ENCODE results near the gene IL17C.

IL17C gene, protein sequence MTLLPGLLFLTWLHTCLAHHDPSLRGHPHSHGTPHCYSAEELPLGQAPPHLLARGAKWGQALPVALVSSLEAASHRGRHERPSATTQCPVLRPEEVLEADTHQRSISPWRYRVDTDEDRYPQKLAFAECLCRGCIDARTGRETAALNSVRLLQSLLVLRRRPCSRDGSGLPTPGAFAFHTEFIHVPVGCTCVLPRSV

DNA sequence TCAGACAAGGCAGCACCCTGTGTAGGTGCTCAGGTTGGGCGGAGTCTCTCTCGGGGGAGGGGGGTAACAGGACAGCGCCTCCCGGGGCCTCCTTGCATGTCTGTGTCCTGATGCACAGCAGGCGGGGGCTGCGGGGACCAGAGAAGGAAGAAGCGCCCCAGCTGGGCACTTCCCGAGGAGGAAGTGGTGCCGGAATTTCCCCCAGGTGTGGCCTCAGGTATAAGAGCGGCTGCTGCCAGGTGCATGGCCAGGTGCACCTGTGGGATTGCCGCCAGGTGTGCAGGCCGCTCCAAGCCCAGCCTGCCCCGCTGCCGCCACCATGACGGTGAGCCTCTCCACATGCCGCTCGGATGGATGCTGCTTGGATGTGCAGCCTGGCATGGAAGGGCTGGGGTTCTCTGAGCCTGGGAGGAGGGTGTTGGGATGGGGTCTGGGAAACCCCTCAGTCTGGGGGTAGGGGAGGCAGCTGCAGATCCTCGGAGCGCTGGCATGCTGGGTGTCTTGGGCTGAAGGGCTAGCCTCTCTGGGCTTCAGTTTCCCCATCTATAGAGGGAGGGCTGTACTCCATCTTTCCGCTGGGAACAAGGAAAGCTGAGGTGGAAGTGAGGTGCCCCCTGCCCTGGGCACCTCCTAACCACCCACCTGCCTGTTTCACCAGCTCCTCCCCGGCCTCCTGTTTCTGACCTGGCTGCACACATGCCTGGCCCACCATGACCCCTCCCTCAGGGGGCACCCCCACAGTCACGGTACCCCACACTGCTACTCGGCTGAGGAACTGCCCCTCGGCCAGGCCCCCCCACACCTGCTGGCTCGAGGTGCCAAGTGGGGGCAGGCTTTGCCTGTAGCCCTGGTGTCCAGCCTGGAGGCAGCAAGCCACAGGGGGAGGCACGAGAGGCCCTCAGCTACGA lies at the start of gene IL17C:
Gene IL17C (plus strand): TSS at position 250 of the 908 bp plus-strand sequence. CDS start 70 bp downstream, at position 320.
- no peak within 1 kb of the TSS for H3K4me3 ChIP-seq (ENCODE audit: control insufficient read depth, low read depth, low read length)
- DNase-seq (ENCODE audit: low read depth), result no peak
- TF ChIP-seq, protein P1, sequence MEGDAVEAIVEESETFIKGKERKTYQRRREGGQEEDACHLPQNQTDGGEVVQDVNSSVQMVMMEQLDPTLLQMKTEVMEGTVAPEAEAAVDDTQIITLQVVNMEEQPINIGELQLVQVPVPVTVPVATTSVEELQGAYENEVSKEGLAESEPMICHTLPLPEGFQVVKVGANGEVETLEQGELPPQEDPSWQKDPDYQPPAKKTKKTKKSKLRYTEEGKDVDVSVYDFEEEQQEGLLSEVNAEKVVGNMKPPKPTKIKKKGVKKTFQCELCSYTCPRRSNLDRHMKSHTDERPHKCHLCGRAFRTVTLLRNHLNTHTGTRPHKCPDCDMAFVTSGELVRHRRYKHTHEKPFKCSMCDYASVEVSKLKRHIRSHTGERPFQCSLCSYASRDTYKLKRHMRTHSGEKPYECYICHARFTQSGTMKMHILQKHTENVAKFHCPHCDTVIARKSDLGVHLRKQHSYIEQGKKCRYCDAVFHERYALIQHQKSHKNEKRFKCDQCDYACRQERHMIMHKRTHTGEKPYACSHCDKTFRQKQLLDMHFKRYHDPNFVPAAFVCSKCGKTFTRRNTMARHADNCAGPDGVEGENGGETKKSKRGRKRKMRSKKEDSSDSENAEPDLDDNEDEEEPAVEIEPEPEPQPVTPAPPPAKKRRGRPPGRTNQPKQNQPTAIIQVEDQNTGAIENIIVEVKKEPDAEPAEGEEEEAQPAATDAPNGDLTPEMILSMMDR (IDR thresholded peaks at IDR 0.05; ENCODE audit: control insufficient read depth, insufficient read depth, low read depth, low read length, missing control alignments), result no peak

DNA sequence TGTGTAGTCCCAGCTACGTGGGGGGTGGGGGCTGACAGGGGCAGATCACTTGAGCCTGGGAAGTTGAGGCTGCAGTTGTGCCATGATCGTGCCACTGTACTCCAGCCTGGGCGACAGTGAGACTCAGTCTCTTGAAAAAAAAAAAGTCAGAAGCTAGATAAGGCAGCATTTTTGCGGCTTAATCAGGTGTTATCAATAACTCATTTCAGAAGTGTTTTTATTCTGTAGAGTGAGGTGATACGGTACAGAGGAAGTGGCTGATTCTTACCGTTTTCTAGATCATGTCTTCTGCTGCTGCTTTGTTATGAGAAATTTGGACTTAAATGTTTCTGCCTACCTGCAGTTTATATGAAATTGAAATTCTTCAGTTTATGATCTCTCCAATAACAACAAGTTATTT lies 49.6 kb upstream of the IL17C start:
- TF ChIP-seq, protein P1 (IDR thresholded peaks at IDR 0.05; ENCODE audit: control insufficient read depth, insufficient read depth, low read depth, low read length, missing control alignments), result no peak
- no peak overlapping the region for H3K4me3 ChIP-seq (ENCODE audit: control insufficient read depth, low read depth, low read length)
- no peak for DNase-seq (ENCODE audit: low read depth)

DNA sequence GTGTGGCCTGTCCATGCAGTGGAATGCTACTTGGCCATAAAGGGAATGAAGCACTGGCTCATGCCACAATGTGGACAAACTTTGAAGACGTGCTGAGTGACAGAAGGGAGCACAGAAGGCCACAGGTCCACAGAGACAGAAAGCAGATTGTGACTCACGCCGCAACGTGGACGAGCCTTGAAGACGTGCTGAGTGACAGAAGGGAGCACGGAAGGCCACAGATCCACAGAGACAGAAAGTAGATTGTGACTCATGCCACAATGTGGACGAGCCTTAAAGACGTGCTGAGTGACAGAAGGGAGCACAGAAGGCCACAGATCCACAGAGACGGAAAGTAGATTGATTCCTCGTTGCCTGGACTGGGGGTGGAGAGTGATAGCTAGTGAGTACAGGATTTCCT lies 48.9 kb upstream of the IL17C start:
- no peak overlapping the region for H3K4me3 ChIP-seq (ENCODE audit: control insufficient read depth, low read depth, low read length)
- TF ChIP-seq, protein P1 (IDR thresholded peaks at IDR 0.05; ENCODE audit: control insufficient read depth, insufficient read depth, low read depth, low read length, missing control alignments), result no peak
- no peak for DNase-seq (ENCODE audit: low read depth)

DNA sequence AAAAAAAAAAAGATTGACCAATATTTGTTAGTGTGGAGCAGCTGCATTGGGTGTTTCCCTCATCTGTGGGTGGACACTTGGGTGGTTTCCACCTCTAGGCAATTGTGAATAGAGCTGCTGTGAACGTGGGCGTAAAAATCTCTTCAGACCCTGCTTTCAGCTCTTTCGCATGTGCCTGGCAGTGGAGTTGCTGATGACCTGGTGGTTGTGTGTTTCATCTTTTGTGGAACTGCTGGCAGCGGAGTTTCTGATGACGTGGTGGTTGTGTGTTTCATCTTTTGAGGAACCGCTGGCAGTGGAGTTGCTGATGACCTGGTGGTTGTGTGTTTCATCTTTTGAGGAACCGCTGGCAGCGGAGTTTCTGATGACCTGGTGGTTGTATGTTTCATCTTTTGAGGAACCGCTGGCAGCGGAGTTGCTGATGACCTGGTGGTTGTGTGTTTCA lies 46.8 kb upstream of the IL17C start:
- TF ChIP-seq, protein P1 (IDR thresholded peaks at IDR 0.05; ENCODE audit: control insufficient read depth, insufficient read depth, low read depth, low read length, missing control alignments), result no peak
- no peak overlapping the region for H3K4me3 ChIP-seq (ENCODE audit: control insufficient read depth, low read depth, low read length)
- DNase-seq (ENCODE audit: low read depth), result no peak

DNA sequence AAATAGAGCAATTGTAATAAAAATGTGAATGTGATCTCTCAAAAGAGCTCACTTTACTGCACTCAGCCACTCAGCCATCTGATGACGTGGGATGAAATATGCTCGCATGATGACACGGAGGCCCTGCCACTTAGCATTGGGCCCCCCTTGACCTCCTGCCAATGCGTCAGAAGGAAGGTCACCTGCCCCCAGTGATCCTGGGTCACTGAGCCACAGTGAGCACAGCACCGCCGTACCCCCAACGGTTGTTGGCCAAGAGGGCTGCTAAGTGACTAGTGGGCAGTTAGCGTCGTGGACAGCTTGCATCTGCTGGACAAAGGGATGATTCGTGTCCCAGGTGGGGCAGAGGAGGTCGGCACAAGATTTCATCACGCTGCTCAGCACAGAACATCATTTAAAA lies 45.3 kb upstream of the IL17C start:
- no peak for DNase-seq (ENCODE audit: low read depth)
- TF ChIP-seq, protein P1 (IDR thresholded peaks at IDR 0.05; ENCODE audit: control insufficient read depth, insufficient read depth, low read depth, low read length, missing control alignments), result no peak
- no peak overlapping the region for H3K4me3 ChIP-seq (ENCODE audit: control insufficient read depth, low read depth, low read length)

DNA sequence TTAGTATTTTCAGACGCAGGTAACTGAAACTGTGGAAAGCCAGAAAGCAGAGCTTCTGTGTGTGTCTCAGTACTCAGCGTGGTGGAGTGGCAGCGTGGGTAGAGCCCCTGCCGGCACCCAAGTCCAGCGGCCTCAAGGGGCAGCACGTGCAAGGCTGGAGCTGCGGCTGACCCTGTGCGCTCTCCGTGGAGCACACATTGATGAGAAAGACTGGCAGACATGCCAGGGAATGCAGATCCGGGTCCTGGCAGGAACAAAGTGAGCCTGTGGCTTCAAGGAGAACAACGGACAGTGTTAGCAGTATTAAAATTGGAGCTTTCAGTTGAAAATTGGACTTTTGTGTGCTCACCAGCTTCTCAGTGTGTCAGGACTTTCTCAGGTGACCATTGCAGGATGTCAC lies 44.9 kb upstream of the IL17C start:
- TF ChIP-seq, protein P1 (IDR thresholded peaks at IDR 0.05; ENCODE audit: control insufficient read depth, insufficient read depth, low read depth, low read length, missing control alignments), result no peak
- no peak for DNase-seq (ENCODE audit: low read depth)
- H3K4me3 ChIP-seq (ENCODE audit: control insufficient read depth, low read depth, low read length), result no peak overlapping the region
